ENCODE measurements around the gene PRX.
A peak's percentile ranks its signal among the peaks of the same experiment; 100 is the strongest.

PRX gene

GRCh38 chr19:40363069-40363468 is 50.1 kb downstream of the PRX start:
- no peak for DNase-seq

DNA sequence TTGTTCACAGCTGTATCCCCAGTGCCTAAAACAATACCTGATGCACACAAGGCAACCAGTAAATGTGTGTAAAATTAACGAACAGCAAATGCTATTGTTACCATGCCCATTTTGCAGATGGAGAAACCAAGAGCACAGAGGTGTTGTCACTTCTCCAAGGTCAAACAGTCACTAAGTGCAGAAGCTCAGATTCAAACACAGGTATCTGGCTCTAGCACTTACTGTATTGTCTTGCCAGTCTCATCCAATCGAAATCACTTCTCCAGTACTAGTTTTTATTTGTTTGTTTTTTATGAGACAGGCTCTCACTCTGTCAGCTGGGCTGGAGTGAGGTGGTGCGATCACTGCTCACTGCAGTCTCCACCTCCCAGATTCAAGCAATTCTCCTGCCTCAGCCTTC is 51.0 kb downstream of the PRX start:
- no peak for DNase-seq

DNA sequence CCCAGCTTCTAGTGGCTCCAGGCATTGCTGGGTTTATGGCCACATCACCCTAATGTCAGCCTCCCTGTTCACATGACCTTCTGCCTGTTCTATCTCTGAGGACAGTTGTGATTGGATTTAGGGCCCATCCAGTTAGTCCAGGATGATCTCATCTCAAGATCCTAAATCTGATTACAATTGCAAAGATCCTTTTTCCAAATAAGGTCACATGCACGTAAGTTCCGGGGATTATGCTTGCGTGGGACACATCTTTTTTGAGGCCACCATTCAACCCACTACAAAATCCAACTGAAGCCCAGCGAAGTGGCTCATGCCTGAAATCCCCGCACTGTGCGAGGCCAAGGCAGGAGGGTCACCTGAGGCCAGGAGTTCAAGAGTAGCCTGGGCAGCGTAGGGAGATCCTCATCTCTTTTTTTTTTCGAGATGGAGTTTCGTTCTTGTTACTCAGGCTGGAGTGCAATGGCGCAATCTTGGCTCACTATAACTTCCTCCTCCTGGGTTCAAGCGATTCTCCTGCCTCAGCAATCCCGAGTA is 52.4 kb downstream of the PRX start:
- DNase-seq = no peak

GRCh38 chr19:40360020-40360707 is 53.0 kb downstream of the PRX start:
- no peak for DNase-seq

DNA sequence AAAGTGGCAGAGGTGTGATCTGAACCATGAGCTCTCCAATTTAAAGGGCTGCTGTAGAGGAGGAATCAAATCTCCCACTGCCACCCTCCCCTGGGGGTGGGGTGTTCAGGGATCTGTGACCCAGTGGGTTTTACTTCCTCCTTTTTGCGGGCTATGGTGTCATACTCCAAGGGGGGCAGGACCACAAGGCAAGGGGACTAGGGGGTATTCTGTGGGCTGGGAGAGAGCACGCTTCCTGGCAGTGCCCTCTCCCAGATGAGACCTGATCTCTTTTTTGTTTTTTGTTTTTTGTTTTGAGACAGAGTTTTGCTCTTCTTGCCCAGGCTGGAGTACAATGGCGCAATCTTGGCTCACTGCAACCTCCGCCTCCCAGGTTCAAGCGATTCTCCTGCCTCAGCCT is 54.4 kb downstream of the PRX start:
- no peak for DNase-seq

- no peak for DNase-seq
These were observed 55.5 kb downstream of the PRX start for GRCh38 chr19:40357640-40358039.

DNA sequence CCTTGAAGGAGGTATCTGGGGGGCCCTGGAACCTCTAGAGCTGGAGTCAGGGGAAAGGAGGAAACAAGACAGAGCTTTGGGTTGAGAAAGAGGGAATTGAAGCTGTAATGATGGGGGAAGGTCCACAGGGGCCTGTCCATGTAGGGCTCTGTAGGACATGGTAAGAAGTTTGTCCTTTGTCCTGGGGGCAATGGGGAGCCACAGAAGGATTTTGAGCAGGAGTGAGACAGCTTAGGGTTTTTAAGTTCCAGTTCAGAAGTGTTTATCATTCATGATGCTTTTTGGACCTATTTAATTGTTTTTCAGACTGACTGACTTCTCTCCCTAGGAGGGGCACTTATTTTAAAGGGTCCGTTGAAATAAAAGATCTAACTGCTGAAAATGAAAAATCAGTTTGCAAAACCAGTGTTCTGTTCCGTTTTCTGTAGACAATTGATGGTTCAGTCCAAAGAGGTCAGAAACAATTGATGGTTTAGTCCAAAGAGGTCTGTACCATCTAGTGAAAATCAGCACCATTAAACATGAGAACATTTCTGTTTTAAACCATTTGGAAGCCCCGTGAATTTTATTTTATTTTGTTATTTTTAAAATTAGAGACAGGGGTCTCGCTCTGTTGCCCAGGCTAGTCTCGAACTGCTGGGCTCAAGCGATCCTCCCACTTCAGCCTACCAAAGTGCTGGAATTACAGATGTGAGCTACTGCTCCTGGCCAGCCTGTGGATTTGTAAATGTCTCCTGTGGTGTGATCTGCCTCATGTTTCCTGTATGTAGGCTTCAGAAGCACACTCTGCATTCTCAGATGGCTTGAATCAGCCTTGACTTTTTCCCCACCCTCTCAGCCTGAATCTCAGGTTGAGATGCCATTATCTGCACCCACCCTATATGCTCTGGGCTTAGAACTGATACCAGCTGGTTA is 56.2 kb downstream of the PRX start:
- no peak for DNase-seq

GRCh38 chr19:40355975-40356680 is 57.0 kb downstream of the PRX start:
- no peak for DNase-seq

GRCh38 chr19:40348961-40349507 is 64.1 kb downstream of the PRX start:
- no peak for DNase-seq

GRCh38 chr19:40348125-40348913 is 64.9 kb downstream of the PRX start, which contains the start of the genes C19orf47 and PLD3:
Gene C19orf47 (minus strand): TSS chr19:40348397. CDS start chr19:40341857, 6,540 bp downstream.
Gene PLD3 (plus strand): TSS chr19:40348695. CDS start chr19:40366484, 17,789 bp downstream.
- peak; percentile 97 for DNase-seq

- DNase-seq = no peak
These were observed 68.8 kb downstream of the PRX start for GRCh38 chr19:40344422-40344821.

All from activated CD4-positive, alpha-beta T cell treated with anti-CD3 and anti-CD28 coated beads, Interleukin-2, amount 50 U/mL, for 1 hour (primary cell).